Mesenchymal stem cell (in vitro differentiated cells and primary cell): ENCODE results near the gene FAM50A.

Experiments used
- DNase-seq: peaks from one replicate; pipeline ENCODE4 v3.0.0-alpha.2; 2013
- H2AFZ ChIP-seq: one replicate; pipeline ENCODE4 v1.6.1; 2013; ENCODE audit warnings: low read depth, mild to moderate bottlenecking, control low read depth, inconsistent platforms, low read length, moderate library complexity
- H2AK5ac ChIP-seq: 2 replicates; pipeline ENCODE4 v1.6.1; 2013; ENCODE audit warnings: low read length, moderate library complexity, mild to moderate bottlenecking, inconsistent platforms; ENCODE audit not compliant: severe bottlenecking
- H2BK120ac ChIP-seq: one replicate; pipeline ENCODE4 v1.6.1; 2013; ENCODE audit warnings: low read depth, mild to moderate bottlenecking, inconsistent platforms, low read length, moderate library complexity
- H2BK12ac ChIP-seq, 2 experiments: one replicate each; pipeline ENCODE4 v1.6.1; 2013; ENCODE audit warnings: inconsistent platforms in 2 of 2, low read length in 2 of 2, mild to moderate bottlenecking in 2 of 2, moderate library complexity in 2 of 2, control low read depth in 1 of 2
- H2BK15ac ChIP-seq: one replicate; pipeline ENCODE4 v1.6.1; 2013; ENCODE audit warnings: mild to moderate bottlenecking, low read depth, inconsistent platforms; ENCODE audit not compliant: poor library complexity, severe bottlenecking
- H2BK5ac ChIP-seq: 2 replicates; pipeline ENCODE4 v1.6.1; 2013; ENCODE audit warnings: low read depth, mild to moderate bottlenecking, low read length, control low read depth, inconsistent platforms; ENCODE audit not compliant: poor library complexity, severe bottlenecking
- H3K14ac ChIP-seq, 2 experiments: one replicate each; pipeline ENCODE4 v1.6.1; 2013; ENCODE audit warnings: inconsistent platforms in 2 of 2, low read length in 2 of 2, control low read depth in 1 of 2, mild to moderate bottlenecking in 1 of 2, moderate library complexity in 1 of 2
- H3K18ac ChIP-seq, 2 experiments: one replicate each; pipeline ENCODE4 v1.6.1; 2013; ENCODE audit warnings: inconsistent platforms in 2 of 2, low read length in 2 of 2, control low read depth in 1 of 2, low read depth in 1 of 2, mild to moderate bottlenecking in 1 of 2
- H3K23ac ChIP-seq, 2 experiments: one replicate each; pipeline ENCODE4 v1.6.1; 2013; ENCODE audit warnings: inconsistent platforms in 2 of 2, low read length in 2 of 2, mild to moderate bottlenecking in 2 of 2, moderate library complexity in 2 of 2, control low read depth in 1 of 2
- H3K27ac ChIP-seq: 2 replicates; pipeline ENCODE4 v1.5.1; 2013; ENCODE audit warnings: mild to moderate bottlenecking, moderate library complexity, low read length, control low read depth, inconsistent platforms; ENCODE audit not compliant: poor library complexity, severe bottlenecking
- H3K27me3 ChIP-seq, 2 experiments: 2 replicates each; pipeline versions ENCODE4 v1.6.1 to v1.7.0; 2013; ENCODE audit warnings: low read length in 2 of 2, mild to moderate bottlenecking in 2 of 2, moderate library complexity in 2 of 2, control low read depth in 1 of 2, inconsistent platforms in 1 of 2; ENCODE audit not compliant: control insufficient read depth in 1 of 2, insufficient read depth in 1 of 2
- H3K36me3 ChIP-seq, 2 experiments: 2 replicates each; pipeline versions ENCODE4 v1.6.1 to v1.7.0; 2013; ENCODE audit warnings: low read length in 2 of 2, control low read depth in 1 of 2, inconsistent platforms in 1 of 2, low read depth in 1 of 2, mild to moderate bottlenecking in 1 of 2; ENCODE audit not compliant: insufficient read depth in 2 of 2, control insufficient read depth in 1 of 2
- H3K4ac ChIP-seq, 2 experiments: one replicate each; pipeline ENCODE4 v1.6.1; 2013; ENCODE audit warnings: inconsistent platforms in 2 of 2, low read length in 2 of 2, mild to moderate bottlenecking in 2 of 2, moderate library complexity in 2 of 2, control low read depth in 1 of 2, low read depth in 1 of 2
- H3K4me1 ChIP-seq: 2 replicates; pipeline ENCODE4 v1.6.1; 2013; ENCODE audit warnings: low read depth, low read length, control low read depth; ENCODE audit not compliant: control insufficient read depth, insufficient read depth
- H3K4me2 ChIP-seq: 2 replicates; pipeline ENCODE4 v1.6.1; 2013; ENCODE audit warnings: low read length, mild to moderate bottlenecking, inconsistent platforms; ENCODE audit not compliant: poor library complexity, severe bottlenecking
- H3K4me3 ChIP-seq, 2 experiments: 2 replicates each; pipeline versions ENCODE4 v1.5.1 to v1.7.0; 2013; ENCODE audit warnings: low read length in 2 of 2, mild to moderate bottlenecking in 2 of 2, control low read depth in 1 of 2, low read depth in 1 of 2; ENCODE audit not compliant: insufficient read depth in 1 of 2
- H3K79me1 ChIP-seq: replicated peaks from 2 replicates; pipeline ENCODE4 v1.6.1; 2013; ENCODE audit warnings: mild to moderate bottlenecking, control low read depth, low read length, inconsistent platforms; ENCODE audit not compliant: poor library complexity, severe bottlenecking
- H3K9ac ChIP-seq: 2 replicates; pipeline ENCODE4 v1.7.0; 2013; ENCODE audit warnings: mild to moderate bottlenecking, low read length, moderate library complexity
- H3K9me3 ChIP-seq: 2 replicates; pipeline ENCODE4 v1.7.0; 2013; ENCODE audit warnings: mild to moderate bottlenecking, low read length; ENCODE audit not compliant: control insufficient read depth
- H4K8ac ChIP-seq: one replicate; pipeline ENCODE4 v1.6.1; 2013; ENCODE audit warnings: inconsistent platforms, mild to moderate bottlenecking, low read length, moderate library complexity
- H4K91ac ChIP-seq: one replicate; pipeline ENCODE4 v1.6.1; 2013; ENCODE audit warnings: mild to moderate bottlenecking, low read length, inconsistent platforms
- whole genome bisulfite sequencing: methylation state at CpG from one replicate; pipeline ENCODE4 v1.1.7; 2013; ENCODE audit warnings: mixed read lengths; 5-methylcytosine and 5-hydroxymethylcytosine counted together

Gene FAM50A

DNA sequence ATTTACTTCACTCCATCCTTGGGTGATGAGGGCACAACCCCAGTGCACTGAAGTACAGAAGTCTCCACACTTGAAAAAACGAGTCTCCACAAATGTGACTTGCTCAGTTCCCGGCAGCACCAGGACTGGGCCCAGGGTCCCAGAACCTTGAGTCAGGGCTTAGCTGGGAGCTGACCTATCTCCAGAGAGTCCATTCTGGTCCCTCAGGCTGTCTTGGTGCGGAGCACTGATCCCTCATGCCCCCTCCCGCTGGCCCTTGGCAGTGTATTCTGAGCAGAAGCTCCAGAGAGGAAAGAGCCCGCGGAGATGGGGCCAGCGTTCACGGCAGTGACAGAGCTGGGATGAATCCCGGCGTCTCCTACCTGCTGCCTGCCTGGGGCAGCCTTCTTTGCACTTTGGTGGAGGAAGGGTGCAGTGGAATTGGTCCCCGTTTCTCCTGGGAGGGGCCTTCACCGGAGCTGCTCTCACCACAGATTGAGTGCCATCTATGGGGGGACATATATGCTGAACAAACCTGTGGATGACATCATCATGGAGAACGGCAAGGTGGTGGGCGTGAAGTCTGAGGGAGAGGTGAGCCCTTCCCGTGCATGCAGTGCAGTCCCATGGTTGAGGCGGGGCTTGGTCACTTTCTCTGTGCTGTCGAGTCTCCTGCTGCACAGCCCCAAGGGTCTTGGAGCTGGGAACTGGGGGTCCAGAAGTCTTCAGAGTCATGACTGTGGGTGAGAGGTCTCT is 3.2 kb upstream of the FAM50A start:
- H3K18ac ChIP-seq, result no peak overlapping the region
- whole genome bisulfite sequencing, result 97% methylated on average over 17 of the region's 17 CpGs
- no peak overlapping the region for H2AK5ac ChIP-seq

DNA sequence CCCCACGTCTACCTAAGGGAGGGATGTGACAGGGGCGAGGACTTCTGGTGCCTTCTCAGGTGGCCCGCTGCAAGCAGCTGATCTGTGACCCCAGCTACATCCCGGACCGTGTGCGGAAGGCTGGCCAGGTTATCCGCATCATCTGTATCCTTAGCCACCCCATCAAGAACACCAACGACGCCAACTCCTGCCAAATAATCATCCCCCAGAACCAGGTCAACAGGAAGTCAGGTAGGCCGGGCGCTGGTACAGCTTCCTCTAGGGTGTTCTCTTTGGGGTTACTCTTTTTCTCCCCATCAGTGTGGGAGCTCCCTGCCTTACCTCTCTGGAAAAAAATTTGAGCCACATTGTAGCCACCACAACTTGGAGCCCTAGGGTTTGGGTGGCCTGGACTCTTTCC is 2.4 kb upstream of the FAM50A start:
- Histone ChIP-seq H3K23ac (no peak overlapping the region), H4K91ac (no peak overlapping the region), H3K27ac (no peak overlapping the region), H3K4ac (no peak overlapping the region), H3K4me3 (no peak overlapping the region), H3K9ac (no peak overlapping the region), H2BK5ac (no peak overlapping the region), H2AK5ac (no peak overlapping the region), H3K4me2 (no peak overlapping the region), H3K4me1 (peaks cover 31% of the 10 kb centered on the region), H3K27me3 (no peaks in the 10 kb centered on the region), H2BK120ac (no peak overlapping the region), H2AFZ (no peak overlapping the region), H3K79me1 (peaks cover 5% of the 10 kb centered on the region), H2BK12ac (no peak overlapping the region), H4K8ac (no peak overlapping the region), H3K9me3 (no peaks in the 10 kb centered on the region), H3K36me3 (peaks cover 36 to 59% of the 10 kb centered on the region in 2 experiments), H2BK15ac (no peak overlapping the region), H3K18ac (no peak overlapping the region), H3K14ac (no peak overlapping the region)
- DNase-seq, result no peak
- WGBS, result 98% methylated on average over 7 of the region's 11 CpGs

More for the DNA sequence above, 3.2 kb upstream of the FAM50A start:
- Histone ChIP-seq H3K14ac (no peak overlapping the region), H3K4me1 (peaks cover 26% of the 10 kb centered on the region), H3K23ac (no peak overlapping the region), H3K9me3 (no peaks in the 10 kb centered on the region), H3K36me3 (peaks cover 32 to 57% of the 10 kb centered on the region in 2 experiments), H4K8ac (no peak overlapping the region), H2BK15ac (no peak overlapping the region), H2BK5ac (no peak overlapping the region), H3K79me1 (peaks cover 4% of the 10 kb centered on the region), H3K4ac (no peak overlapping the region), H4K91ac (no peak overlapping the region), H3K4me3 (no peak overlapping the region), H3K27ac (no peak overlapping the region), H3K4me2 (no peak overlapping the region), H3K27me3 (no peaks in the 10 kb centered on the region), H3K9ac (no peak overlapping the region), H2BK12ac (no peak overlapping the region), H2AFZ (no peak overlapping the region), H2BK120ac (no peak overlapping the region)
- DNase-seq, result no peak

DNA sequence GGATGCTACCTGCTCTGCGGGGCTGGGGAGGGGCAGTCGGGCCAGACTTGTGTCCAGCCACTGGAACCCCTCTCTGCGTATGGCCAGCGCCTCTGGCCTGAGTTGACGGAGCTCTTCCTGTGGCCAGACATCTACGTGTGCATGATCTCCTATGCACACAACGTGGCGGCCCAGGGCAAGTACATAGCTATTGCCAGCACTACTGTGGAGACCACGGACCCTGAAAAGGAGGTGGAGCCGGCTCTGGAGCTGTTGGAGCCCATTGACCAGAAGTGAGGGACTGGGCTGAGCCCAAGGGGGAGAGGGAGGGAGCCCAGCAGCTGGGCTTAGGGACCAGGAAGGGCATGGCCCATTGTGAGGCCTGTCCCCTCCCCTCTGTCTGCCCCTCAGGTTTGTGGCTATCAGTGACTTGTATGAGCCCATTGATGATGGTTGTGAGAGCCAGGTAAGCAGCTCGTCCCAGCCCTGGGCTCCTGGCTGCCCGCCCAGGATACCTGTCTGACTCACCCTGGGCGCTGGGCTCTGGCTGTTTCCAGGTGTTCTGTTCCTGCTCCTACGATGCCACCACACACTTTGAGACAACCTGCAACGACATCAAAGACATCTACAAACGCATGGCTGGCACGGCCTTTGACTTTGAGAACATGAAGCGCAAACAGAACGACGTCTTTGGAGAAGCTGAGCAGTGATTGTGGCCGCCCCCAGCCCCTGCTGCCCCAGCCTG is 1.8 kb upstream of the FAM50A start:
- no peak for DNase-seq
- H3K4ac ChIP-seq, result no peak overlapping the region
- 95% methylated on average over 20 of the region's 21 CpGs for WGBS
- H3K9ac ChIP-seq, result no peak overlapping the region
- peaks cover 42 to 65% of the 10 kb centered on the region in 2 experiments for H3K36me3 ChIP-seq
- peaks cover 8% of the 10 kb centered on the region for H3K79me1 ChIP-seq
- H2AFZ ChIP-seq, result no peak overlapping the region
- no peak overlapping the region for H2AK5ac ChIP-seq
- no peaks in the 10 kb centered on the region for H3K9me3 ChIP-seq
- H3K4me1 ChIP-seq, result peaks cover 33% of the 10 kb centered on the region
- no peak overlapping the region for H2BK15ac ChIP-seq
- no peak overlapping the region for H3K4me2 ChIP-seq
- H3K14ac ChIP-seq, result no peak overlapping the region
- no peak overlapping the region for H3K27ac ChIP-seq
- H2BK120ac ChIP-seq, result no peak overlapping the region
- H3K23ac ChIP-seq, result no peak overlapping the region
- H4K8ac ChIP-seq, result peak overlapping the region; percentile 15
- no peak overlapping the region for H2BK12ac ChIP-seq
- no peak overlapping the region for H3K18ac ChIP-seq
- H3K27me3 ChIP-seq, result no peaks in the 10 kb centered on the region
- no peak overlapping the region for H4K91ac ChIP-seq
- no peak overlapping the region for H2BK5ac ChIP-seq
- no peak overlapping the region for H3K4me3 ChIP-seq

DNA sequence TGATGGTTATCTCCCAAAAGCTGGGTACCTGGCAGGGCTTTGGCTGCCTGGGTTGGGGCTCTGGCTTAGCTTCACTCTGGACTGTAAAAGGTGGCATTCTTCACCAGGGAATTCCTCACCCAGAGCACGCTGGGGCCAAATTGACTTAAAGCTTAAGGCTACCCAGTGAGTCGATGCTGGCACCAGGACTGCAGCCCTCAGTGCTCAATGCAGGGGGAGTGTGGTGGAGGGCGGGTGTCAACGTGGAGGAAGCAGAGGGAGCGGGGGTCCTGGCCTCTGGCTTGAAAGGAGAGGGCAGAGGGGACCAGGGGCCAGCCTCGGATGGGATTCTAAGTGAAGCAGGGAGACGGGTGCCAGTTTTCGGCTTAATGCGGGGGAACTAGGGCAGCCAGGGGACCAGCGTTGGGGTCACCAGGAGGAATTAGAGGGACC is 446 bp upstream of the FAM50A start:
- no peaks in the 10 kb centered on the region for H3K27me3 ChIP-seq
- no peak overlapping the region for H2BK12ac ChIP-seq
- no peak overlapping the region for H2BK120ac ChIP-seq
- H3K14ac ChIP-seq, result no peak overlapping the region
- H4K8ac ChIP-seq, result peak overlapping the region; percentile 54
- H3K4ac ChIP-seq, result peak overlapping the region in 1 of 2 experiments; percentile 84
- H3K23ac ChIP-seq, result no peak overlapping the region
- peak overlapping the region; percentile 70 for H4K91ac ChIP-seq
- H2AFZ ChIP-seq, result no peak overlapping the region
- no peak overlapping the region for H2BK15ac ChIP-seq
- peaks cover 29% of the 10 kb centered on the region for H3K4me1 ChIP-seq
- H3K9me3 ChIP-seq, result no peaks in the 10 kb centered on the region
- H3K79me1 ChIP-seq, result peaks cover 10% of the 10 kb centered on the region
- no peak overlapping the region for H2BK5ac ChIP-seq
- peak; percentile 7 for DNase-seq
- H3K4me2 ChIP-seq, result peak overlapping the region; percentile 72
- peak overlapping the region in 1 of 2 experiments; percentile 69 for H3K18ac ChIP-seq
- peak overlapping the region; percentile 81 for H3K9ac ChIP-seq
- H2AK5ac ChIP-seq, result no peak overlapping the region
- H3K27ac ChIP-seq, result peak overlapping the region; percentile 47
- H3K36me3 ChIP-seq, result peaks cover 55 to 78% of the 10 kb centered on the region in 2 experiments
- H3K4me3 ChIP-seq, result peak overlapping the region; percentile 35 to 61
- 12% methylated on average over 5 of the region's 10 CpGs for WGBS
